Limb (tissue), 2 donors: ENCODE data around the gene LRRN3.

ENCODE experiments used
- DNase-seq, 2 donors: peaks; one replicate each; pipeline ENCODE4 v3.0.0-alpha.2; 2016; ENCODE audit errors: extremely low spot score in 2 of 2

LRRN3 gene

DNA sequence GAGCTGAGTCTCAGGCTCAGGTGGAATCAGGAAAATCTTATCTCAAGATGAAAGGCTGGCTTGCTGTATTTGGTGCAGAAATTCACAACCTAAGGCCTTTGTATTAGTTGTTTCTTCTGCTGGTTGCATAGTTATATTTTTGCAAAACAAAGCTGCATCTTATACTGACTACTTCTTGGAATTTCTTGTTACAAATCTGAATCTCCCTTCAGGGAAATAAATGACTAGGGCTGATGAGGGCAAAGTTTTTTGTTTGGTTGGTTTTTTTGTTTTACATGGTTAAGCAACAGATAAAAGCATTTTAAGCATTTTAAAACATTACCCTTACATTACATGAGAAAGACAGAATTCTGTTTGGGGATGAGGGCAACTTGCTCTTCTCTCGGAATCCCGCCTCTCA, 13.9 kb upstream of the LRRN3 start:
- no peak for DNase-seq

DNA sequence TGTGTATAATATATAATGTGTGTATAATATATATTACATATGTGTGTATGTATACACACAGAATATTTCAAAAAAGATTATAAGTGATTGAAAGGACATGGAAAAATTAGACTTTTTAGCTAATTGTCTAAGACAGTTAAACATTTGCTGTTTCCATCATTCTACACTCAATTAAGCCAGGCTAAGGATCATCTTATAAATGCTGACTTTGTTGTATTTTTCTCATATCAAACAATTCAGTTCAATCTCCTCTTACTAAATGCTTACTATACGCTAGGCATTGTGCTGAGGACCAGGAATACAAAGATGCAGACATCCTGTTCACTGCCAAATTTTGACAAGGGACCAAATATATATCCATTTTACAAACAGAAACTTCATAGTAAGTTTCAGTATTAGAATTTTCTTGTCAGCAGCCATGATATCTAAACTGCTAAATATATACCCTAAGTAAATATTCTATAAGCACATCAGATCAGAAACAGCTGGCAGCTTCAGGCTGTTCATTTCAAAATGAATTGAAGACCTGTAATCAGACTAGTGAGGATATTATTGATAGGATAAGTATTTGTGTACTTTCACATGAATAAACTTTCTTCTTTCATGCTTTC, 10.3 kb upstream of the LRRN3 start:
- DNase-seq, result no peak

DNA sequence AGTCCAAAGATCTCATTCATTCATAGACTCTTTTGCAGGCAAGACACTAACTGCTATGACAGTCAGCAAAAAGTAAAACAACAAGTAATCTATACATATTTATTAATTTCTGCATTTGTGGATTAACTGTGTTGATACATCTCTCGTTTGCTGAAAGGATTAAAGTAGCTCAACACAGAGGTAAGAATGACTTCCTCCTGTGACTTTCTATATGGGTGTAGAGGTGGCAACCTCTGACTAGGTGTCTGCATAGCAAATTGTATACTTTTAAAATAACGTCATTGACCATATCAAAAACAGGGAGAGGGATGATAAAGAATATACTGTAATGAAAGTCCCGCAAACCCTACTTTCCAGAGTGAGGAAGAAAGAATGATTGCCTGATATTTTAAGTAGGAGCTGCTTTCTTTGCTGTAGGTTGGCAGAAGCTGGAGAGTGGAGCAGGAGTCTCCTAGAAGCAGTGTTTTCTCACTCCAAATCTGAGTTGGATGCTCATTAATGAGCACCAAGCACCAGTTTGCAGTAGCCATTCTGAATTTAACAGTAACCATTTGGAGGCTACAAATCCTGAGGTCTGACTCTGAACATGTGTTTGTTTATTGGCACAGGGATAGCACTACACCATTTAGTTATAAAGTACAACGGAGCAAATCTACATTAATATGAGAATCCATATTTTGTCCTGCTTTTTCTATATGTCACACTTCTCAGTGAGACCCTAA, 9.2 kb upstream of the LRRN3 start:
- DNase-seq, result no peak

GRCh38 chr7:111082351-111082750, 8.6 kb upstream of the LRRN3 start:
- no peak for DNase-seq

GRCh38 chr7:111083413-111083812, 7.5 kb upstream of the LRRN3 start:
- DNase-seq, result no peak

GRCh38 chr7:111085356-111085755, 5.6 kb upstream of the LRRN3 start:
- DNase-seq, result no peak

DNA sequence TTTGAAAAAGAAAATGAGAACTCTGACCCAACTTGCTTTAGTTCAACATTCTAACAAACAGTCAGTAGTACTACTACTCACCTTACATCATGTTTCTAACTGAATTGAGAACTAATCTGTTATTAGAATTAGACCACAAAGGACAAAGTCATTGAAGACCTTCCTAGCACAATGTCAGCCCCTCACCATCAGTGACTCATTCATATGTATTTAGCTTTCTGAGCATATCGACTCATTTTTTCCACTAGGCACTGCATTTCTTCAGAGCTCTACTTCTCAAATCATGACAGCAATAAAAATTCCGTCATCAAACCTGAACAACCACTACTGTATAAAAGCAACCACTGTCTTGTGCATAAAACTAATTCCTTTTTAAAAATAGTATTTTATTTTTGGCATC, 4.4 kb upstream of the LRRN3 start:
- no peak for DNase-seq

- DNase-seq, result no peak
These were observed 2.6 kb upstream of the LRRN3 start for GRCh38 chr7:111088328-111088727.

DNA sequence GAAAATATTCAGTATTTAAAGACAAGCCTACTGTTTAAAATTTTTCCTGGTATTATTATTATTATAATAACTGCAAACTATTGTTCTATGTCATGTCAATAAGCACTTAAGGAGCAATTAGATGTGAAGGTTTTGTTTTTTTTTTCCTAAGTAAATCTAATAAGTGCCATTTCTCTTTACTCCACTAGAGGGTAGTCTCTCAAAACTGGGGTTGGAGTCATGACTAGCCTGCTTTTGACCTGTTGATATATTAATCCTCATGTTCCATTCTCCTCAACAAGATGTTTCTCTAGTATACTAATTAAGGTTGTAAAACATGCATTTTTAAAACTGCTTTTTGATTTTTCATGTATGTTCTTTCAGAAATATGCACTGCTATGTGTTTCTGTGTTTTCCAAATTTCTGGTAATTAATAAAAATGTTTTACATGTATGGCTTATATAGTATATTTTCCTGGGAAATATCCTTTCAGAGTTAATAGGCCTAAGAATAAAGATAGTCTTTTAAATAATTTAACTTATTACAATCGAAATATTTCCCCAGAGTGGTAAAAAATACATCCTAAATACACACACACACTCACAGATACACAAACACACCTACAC, 1.0 kb upstream of the LRRN3 start:
- DNase-seq, result peak in 1 of 2 donors; percentile 68

DNA sequence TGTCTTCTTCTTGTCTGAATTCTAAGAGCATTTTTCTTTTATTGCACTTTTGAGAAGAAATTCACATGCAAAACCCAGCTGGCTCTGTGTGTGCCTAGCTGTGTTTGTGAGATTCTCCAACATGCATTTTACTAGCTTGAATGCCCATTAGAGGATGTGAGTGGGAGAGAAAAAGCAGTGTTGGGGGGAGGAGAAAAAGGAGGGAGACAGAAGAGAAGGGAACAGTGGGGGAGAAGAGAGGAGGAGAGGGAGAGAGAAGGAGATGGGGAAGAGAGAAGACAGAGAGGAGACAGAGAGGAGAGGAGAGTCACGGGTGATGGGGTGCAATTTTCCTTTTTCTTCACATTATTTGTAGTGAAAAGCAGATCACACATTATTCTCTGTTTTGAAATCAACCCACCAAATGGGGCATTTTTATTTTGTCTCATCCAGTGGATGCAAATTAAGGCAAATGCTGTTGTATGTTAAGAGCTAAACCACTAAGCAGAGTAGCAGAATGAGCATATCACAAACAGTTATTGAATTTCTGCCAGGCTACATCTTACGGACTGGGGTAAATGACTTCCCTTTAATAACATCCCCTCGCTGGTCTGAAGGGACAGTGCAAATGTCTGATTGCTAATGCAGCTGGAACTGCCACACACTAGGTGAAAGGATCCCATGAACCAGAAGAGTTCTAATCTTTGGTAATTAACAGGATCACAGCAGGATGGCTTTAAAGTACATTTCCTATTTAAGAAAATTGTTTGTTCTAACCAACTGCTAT, 849 bp downstream of the LRRN3 start:
- DNase-seq, result no peak

DNA sequence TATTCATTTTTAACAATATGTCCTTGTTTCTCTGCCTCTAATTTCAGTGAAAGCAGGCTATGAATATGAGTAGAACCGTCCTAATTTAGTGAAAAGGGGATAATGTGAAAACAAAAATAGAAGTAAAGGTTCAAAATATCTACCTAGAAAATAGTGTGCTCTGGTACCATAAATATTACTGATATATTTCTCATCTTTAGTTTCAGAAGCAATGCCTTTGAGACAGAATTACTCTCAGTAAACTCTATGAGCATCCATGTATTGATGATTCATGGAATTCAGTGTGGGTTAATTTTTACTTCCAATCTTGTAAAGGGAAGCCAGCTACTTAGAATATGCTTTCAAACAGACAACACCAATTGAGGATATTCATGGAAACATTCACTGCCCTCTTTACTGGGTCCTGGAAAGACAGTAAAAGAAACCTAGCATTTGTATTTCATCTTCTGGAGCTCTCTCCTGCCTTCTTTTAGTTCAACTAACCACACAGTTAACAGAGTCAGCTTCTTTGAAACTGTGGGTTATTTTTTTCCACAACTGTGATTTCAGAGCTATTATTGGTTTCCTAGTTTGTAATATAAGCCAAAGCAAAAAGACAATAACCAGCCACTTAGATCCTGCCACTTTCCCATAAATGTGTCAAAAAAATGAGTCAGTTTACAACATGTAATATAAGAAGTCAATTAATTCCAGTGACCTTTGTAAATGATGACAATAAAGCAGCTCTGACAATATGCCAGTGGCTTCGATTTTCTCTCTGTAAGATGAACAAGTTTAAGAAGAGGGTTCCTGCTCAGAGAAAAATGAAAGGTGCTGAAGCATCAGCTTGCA, 1.7 kb downstream of the LRRN3 start:
- no peak for DNase-seq

DNA sequence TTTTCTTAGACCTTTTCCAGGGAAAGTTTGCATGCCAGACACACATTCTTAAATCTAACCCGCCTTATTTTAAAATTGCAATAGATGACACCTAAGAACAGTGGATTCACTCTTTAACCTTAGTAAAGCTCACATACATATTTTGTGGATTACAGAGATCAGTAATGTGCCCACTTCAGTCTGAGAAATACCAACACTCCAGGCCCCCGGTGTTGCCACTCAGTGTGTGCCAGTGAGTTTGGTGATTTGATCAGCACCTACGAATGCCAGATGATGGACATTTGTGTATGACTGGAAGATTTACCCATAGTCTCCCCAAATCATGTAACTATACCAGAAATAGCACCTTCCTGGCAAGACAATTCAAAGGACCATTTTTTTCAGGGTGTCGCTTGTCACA, 2.6 kb downstream of the LRRN3 start:
- DNase-seq, result no peak

- DNase-seq, result no peak
These were observed 3.5 kb downstream of the LRRN3 start for GRCh38 chr7:111094419-111094818.

DNA sequence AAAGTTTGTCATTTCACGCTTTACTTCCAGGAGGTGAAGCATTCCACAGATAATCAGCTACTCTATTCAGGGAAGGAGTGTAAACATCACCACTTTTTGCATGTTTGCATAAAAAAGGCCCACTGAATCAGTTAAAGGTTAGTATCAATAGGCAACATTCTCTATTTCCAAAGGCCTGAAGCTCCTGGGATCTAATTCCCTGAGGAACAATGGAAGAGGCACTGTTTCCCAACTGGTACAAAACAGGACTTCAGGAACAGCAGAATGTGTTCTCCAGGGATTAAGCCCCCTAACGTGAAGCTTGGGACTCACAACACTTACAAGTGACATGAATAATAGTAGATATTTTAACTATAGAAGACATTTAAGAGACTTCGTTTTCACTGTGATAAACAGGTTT, 6.1 kb downstream of the LRRN3 start:
- no peak for DNase-seq

DNA sequence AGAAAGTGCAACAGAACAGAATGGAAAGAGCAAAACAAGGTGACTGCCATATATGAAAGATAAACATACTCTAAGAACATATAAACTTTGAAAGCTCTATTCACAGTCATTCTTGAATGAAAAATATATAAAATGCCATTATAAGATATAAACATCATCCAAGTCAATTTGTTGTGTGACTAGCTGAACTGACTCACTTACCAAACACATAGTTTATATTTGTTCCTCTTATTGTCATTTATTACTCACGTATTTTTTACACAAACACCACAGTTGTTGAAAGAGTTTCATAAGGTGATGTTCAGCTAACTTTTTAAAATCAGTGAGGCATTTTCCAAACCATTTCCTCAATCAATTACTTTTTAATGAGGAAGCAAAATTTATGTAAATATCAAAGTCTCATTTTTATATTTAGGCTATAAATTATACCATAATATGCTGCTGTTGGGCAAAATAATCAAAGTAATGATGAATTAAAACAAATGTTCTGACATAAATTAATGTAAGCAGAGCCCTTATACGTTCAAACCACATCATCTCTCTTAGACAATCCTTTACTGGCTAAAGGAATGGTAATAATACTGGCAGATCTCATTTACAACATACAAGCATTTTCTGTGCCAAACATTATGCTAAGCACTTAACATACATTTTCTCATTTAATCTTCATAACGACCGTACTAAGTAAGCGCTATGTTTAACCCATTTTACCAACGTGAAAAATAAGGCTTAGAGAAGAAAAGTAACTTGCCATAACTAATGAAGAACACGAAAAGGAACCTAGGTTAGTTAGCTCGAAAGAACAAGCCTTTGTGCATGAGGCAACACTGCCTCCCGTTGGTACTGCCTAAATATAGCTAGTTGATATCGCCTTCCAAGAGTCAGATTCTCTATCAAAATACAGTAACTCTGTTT, 7.3 kb downstream of the LRRN3 start:
- no peak for DNase-seq

GRCh38 chr7:111098926-111099250, 8.0 kb downstream of the LRRN3 start:
- no peak for DNase-seq

GRCh38 chr7:111101856-111102646, 11.1 kb downstream of the LRRN3 start:
- no peak for DNase-seq

DNA sequence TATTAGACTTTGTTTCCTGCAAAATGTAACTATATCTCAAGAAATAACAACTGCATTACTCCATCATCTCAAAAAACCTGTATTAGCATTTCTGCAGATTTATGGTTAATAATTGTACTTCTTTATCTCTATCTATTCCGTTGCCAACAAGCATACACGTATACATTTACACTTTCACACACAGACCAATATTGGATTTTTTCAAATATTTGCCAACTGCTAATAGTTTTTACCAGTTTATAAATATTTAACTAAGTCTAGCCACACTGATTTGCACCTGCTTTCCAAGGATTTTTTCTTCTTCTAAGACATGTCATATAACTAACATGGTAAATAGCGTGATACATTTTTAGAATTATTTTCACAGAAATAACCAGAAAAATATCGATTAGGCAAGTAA, 12.2 kb downstream of the LRRN3 start:
- no peak for DNase-seq

DNA sequence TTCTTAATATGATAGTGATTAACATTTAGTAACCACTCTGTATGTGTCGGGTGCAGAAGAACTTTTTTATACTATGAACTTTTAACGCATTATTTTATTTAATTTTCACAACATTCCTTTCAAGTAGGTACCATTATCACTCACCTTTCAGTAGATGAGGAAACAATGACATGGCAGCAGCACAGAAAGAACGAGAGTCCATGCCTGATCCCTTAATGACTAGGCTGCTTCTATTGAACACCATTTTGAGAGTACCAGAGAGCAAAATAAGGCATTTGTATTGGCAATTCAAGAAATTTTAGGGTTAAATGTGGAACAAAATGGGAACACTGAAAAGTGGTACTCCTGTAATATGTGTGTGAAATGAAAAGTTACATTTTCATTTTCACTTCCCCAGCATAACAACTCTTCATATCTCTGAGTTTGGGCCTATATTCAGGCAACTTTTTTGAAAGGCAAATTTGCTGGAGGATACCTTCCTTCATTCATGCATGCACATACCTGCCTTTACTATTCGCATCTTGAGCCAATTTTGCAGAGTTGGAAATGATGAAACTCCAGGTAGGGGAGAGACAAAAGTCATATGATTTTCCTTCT, 12.8 kb downstream of the LRRN3 start:
- no peak for DNase-seq
